HCT116 (cell line): Measurements from ENCODE around the gene DMD.

ENCODE experiments used
- CBX3 ChIP-seq: IDR thresholded peaks from 2 replicates; pipeline ENCODE4 v1.6.1; 2012; ENCODE audit warnings: low read depth
- EZH2phosphoT487 ChIP-seq: fragments of 200-600 bp; IDR thresholded peaks from 2 replicates; pipeline ENCODE4 v1.6.1; 2018; ENCODE audit warnings: antibody characterized with exemption, borderline replicate concordance
- POLR2A ChIP-seq: IDR thresholded peaks from 2 replicates; pipeline ENCODE4 v1.7.0; 2011; ENCODE audit warnings: borderline replicate concordance; ENCODE audit not compliant: insufficient read depth, insufficient read length; ENCODE audit errors: extremely low read depth
- POLR2AphosphoS5 ChIP-seq: IDR thresholded peaks from 2 replicates; pipeline ENCODE4 v1.6.1; 2011; ENCODE audit warnings: mild to moderate bottlenecking, low read depth, low read length, moderate library complexity
- SIN3A ChIP-seq: IDR thresholded peaks from 2 replicates; pipeline ENCODE4 v1.6.1; 2012; ENCODE audit warnings: low read depth
- SP1 ChIP-seq: IDR thresholded peaks from 2 replicates; pipeline ENCODE4 v1.6.1; 2012; ENCODE audit warnings: low read depth
- YY1 ChIP-seq: IDR thresholded peaks from 2 replicates; pipeline ENCODE4 v1.6.1; 2011; ENCODE audit warnings: low read length, low read depth, moderate library complexity, mild to moderate bottlenecking; ENCODE audit not compliant: insufficient replicate concordance; ENCODE audit errors: extremely low read depth
- ZNF274 ChIP-seq: fragments of 200-500 bp; sonication (Bioruptor generic); IDR thresholded peaks from 2 replicates; pipeline ENCODE4 v1.6.1; 2014; ENCODE audit warnings: mild to moderate bottlenecking, low read depth, low read length, inconsistent platforms
- TF ChIP-seq, protein P1 (sequence below), 3 experiments: fragments of 200-600 bp in 1 of 3; sonication (generic) in 1 of 3; IDR thresholded peaks in 2 of 3; conservative IDR thresholded peaks in 1 of 3; 2 replicates each; pipeline ENCODE4 v1.5.1; 2012 to 2017; ENCODE audit warnings: low read depth in 2 of 3, low read length in 2 of 3, antibody characterized with exemption in 1 of 3, borderline replicate concordance in 1 of 3, control low read depth in 1 of 3, mild to moderate bottlenecking in 1 of 3, mixed read lengths in 1 of 3, mixed run types in 1 of 3, moderate library complexity in 1 of 3; ENCODE audit not compliant: insufficient read depth in 1 of 3
- TF ChIP-seq, protein P2 (sequence below): IDR thresholded peaks from 2 replicates; pipeline ENCODE4 v1.6.1; 2012
- TF ChIP-seq, protein P3 (sequence below): IDR thresholded peaks from 2 replicates; pipeline ENCODE4 v1.6.1; 2012; ENCODE audit warnings: low read depth
- TF ChIP-seq, protein P4 (sequence below): IDR thresholded peaks from 2 replicates; pipeline ENCODE4 v1.6.1; 2012

DNA sequence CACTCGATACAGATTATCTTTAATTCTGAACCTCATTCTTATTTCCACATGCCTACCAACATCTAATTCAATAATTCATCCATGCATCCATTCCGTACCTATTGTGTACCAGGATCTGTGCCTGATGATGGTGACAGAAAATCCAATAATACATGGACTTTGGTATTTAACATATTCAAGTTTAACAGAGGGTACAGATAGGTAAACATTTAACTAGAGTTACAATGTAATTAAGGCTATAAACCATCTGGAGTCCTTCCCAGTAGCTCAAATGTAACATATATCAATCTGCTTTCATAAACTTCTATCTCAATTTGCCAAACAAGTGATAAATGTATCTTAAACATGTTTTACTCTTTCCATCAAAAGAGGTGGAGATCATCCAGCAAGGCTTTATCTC lies 1578.0 kb downstream of the DMD start:
- TF ChIP-seq POLR2AphosphoS5 (no peak), YY1 (no peak), POLR2A (no peak), SP1 (no peak), ZNF274 (no peak), CBX3 (no peak), SIN3A (no peak), EZH2phosphoT487 (no peak)
- TF ChIP-seq, protein P1, sequence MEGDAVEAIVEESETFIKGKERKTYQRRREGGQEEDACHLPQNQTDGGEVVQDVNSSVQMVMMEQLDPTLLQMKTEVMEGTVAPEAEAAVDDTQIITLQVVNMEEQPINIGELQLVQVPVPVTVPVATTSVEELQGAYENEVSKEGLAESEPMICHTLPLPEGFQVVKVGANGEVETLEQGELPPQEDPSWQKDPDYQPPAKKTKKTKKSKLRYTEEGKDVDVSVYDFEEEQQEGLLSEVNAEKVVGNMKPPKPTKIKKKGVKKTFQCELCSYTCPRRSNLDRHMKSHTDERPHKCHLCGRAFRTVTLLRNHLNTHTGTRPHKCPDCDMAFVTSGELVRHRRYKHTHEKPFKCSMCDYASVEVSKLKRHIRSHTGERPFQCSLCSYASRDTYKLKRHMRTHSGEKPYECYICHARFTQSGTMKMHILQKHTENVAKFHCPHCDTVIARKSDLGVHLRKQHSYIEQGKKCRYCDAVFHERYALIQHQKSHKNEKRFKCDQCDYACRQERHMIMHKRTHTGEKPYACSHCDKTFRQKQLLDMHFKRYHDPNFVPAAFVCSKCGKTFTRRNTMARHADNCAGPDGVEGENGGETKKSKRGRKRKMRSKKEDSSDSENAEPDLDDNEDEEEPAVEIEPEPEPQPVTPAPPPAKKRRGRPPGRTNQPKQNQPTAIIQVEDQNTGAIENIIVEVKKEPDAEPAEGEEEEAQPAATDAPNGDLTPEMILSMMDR (IDR thresholded peaks at IDR 0.05 in 2 of 3, conservative IDR thresholded peaks at IDR 0.05 in 1 of 3; ENCODE audit: borderline replicate concordance in 1 of 3, insufficient read depth in 1 of 3, low read depth in 2 of 3, low read length in 2 of 3) = no peak
- TF ChIP-seq, protein P2, sequence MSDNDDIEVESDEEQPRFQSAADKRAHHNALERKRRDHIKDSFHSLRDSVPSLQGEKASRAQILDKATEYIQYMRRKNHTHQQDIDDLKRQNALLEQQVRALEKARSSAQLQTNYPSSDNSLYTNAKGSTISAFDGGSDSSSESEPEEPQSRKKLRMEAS = no peak
- TF ChIP-seq, protein P3, sequence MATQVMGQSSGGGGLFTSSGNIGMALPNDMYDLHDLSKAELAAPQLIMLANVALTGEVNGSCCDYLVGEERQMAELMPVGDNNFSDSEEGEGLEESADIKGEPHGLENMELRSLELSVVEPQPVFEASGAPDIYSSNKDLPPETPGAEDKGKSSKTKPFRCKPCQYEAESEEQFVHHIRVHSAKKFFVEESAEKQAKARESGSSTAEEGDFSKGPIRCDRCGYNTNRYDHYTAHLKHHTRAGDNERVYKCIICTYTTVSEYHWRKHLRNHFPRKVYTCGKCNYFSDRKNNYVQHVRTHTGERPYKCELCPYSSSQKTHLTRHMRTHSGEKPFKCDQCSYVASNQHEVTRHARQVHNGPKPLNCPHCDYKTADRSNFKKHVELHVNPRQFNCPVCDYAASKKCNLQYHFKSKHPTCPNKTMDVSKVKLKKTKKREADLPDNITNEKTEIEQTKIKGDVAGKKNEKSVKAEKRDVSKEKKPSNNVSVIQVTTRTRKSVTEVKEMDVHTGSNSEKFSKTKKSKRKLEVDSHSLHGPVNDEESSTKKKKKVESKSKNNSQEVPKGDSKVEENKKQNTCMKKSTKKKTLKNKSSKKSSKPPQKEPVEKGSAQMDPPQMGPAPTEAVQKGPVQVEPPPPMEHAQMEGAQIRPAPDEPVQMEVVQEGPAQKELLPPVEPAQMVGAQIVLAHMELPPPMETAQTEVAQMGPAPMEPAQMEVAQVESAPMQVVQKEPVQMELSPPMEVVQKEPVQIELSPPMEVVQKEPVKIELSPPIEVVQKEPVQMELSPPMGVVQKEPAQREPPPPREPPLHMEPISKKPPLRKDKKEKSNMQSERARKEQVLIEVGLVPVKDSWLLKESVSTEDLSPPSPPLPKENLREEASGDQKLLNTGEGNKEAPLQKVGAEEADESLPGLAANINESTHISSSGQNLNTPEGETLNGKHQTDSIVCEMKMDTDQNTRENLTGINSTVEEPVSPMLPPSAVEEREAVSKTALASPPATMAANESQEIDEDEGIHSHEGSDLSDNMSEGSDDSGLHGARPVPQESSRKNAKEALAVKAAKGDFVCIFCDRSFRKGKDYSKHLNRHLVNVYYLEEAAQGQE = no peak
- TF ChIP-seq, protein P4, sequence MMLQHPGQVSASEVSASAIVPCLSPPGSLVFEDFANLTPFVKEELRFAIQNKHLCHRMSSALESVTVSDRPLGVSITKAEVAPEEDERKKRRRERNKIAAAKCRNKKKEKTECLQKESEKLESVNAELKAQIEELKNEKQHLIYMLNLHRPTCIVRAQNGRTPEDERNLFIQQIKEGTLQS = no peak
